Measurements from ENCODE around the gene DOCK2. TPM values are rescaled to one million over a fixed set of nuclear protein-coding genes. Genes with fewer than 3 reads are reported as not detected.

DOCK2 gene
- total and polyA plus RNA-seq, 2 donors: 34.6 to 99.4 TPM

GRCh38 chr5:169811680-169812079, 174.6 kb downstream of the DOCK2 start:
- Histone ChIP-seq H3K27ac (ENCODE audit: low read depth in 1 of 2, low read length in 1 of 2) (no peak overlapping the region), H3K4me3 (ENCODE audit: low read length in 2 of 2) (no peak overlapping the region), H3K4me1 (ENCODE audit: control insufficient read depth in 2 of 2, insufficient read depth in 2 of 2, low read length in 2 of 2) (no peaks in the 10 kb centered on the region), H3K36me3 (ENCODE audit: control insufficient read depth in 2 of 2, insufficient read depth in 2 of 2, low read length in 1 of 2) (peaks cover 43 to 57% of the 10 kb centered on the region in 2 donors), H3K27me3 (ENCODE audit: control insufficient read depth in 2 of 2, insufficient read depth in 1 of 2, low read length in 1 of 2) (no peaks in the 10 kb centered on the region), H3K9me3 (ENCODE audit: control insufficient read depth in 2 of 2, insufficient read depth in 1 of 2, low read length in 1 of 2) (no peaks in the 10 kb centered on the region)
- WGBS: 98% methylated on average over 5 of the region's 5 CpGs
- DNase-seq (ENCODE audit: low read depth in 6 of 9, low spot score in 9 of 9): no peak

- Histone ChIP-seq H3K4me3 (ENCODE audit: low read length in 2 of 2) (no peak overlapping the region), H3K27ac (ENCODE audit: low read depth in 1 of 2, low read length in 1 of 2) (no peak overlapping the region), H3K36me3 (ENCODE audit: control insufficient read depth in 2 of 2, insufficient read depth in 2 of 2, low read length in 1 of 2) (peaks cover 47 to 63% of the 10 kb centered on the region in 2 donors), H3K4me1 (ENCODE audit: control insufficient read depth in 2 of 2, insufficient read depth in 2 of 2, low read length in 2 of 2) (no peaks in the 10 kb centered on the region), H3K27me3 (ENCODE audit: control insufficient read depth in 2 of 2, insufficient read depth in 1 of 2, low read length in 1 of 2) (no peaks in the 10 kb centered on the region), H3K9me3 (ENCODE audit: control insufficient read depth in 2 of 2, insufficient read depth in 1 of 2, low read length in 1 of 2) (no peaks in the 10 kb centered on the region)
- DNase-seq (ENCODE audit: low read depth in 6 of 9, low spot score in 9 of 9): no peak
- WGBS: 94% methylated on average over 6 of the region's 6 CpGs
These were observed 175.7 kb downstream of the DOCK2 start for GRCh38 chr5:169812786-169813185.

- Histone ChIP-seq H3K36me3 (ENCODE audit: control insufficient read depth in 2 of 2, insufficient read depth in 2 of 2, low read length in 1 of 2) (peaks cover 57 to 63% of the 10 kb centered on the region in 2 donors), H3K9me3 (ENCODE audit: control insufficient read depth in 2 of 2, insufficient read depth in 1 of 2, low read length in 1 of 2) (no peaks in the 10 kb centered on the region)
- 97% methylated on average over 3 of the region's 3 CpGs for WGBS
These were observed 177.0 kb downstream of the DOCK2 start for GRCh38 chr5:169814045-169814444.

GRCh38 chr5:169814522-169814921, 177.4 kb downstream of the DOCK2 start:
- no peak overlapping the region for H3K4me3 ChIP-seq (ENCODE audit: low read length in 2 of 2)
- DNase-seq (ENCODE audit: low read depth in 6 of 9, low spot score in 9 of 9): no peak
- 99% methylated on average over 1 of the region's 1 CpG for WGBS
- no peaks in the 10 kb centered on the region for H3K4me1 ChIP-seq (ENCODE audit: control insufficient read depth in 2 of 2, insufficient read depth in 2 of 2, low read length in 2 of 2)
- H3K27me3 ChIP-seq (ENCODE audit: control insufficient read depth in 2 of 2, insufficient read depth in 1 of 2, low read length in 1 of 2): no peaks in the 10 kb centered on the region
- H3K27ac ChIP-seq (ENCODE audit: low read depth in 1 of 2, low read length in 1 of 2): no peak overlapping the region
- H3K9me3 ChIP-seq (ENCODE audit: control insufficient read depth in 2 of 2, insufficient read depth in 1 of 2, low read length in 1 of 2): no peaks in the 10 kb centered on the region
- peaks cover 61 to 64% of the 10 kb centered on the region in 2 donors for H3K36me3 ChIP-seq (ENCODE audit: control insufficient read depth in 2 of 2, insufficient read depth in 2 of 2, low read length in 1 of 2)

More at GRCh38 chr5:169814045-169814444, 177.0 kb downstream of the DOCK2 start:
- H3K4me1 ChIP-seq (ENCODE audit: control insufficient read depth in 2 of 2, insufficient read depth in 2 of 2, low read length in 2 of 2): no peaks in the 10 kb centered on the region
- DNase-seq (ENCODE audit: low read depth in 6 of 9, low spot score in 9 of 9): no peak
- no peak overlapping the region for H3K4me3 ChIP-seq (ENCODE audit: low read length in 2 of 2)
- H3K27ac ChIP-seq (ENCODE audit: low read depth in 1 of 2, low read length in 1 of 2): no peak overlapping the region
- no peaks in the 10 kb centered on the region for H3K27me3 ChIP-seq (ENCODE audit: control insufficient read depth in 2 of 2, insufficient read depth in 1 of 2, low read length in 1 of 2)

GRCh38 chr5:169817031-169817430, 180.0 kb downstream of the DOCK2 start:
- no peaks in the 10 kb centered on the region for H3K9me3 ChIP-seq (ENCODE audit: control insufficient read depth in 2 of 2, insufficient read depth in 1 of 2, low read length in 1 of 2)

GRCh38 chr5:169826618-169827017, 189.5 kb downstream of the DOCK2 start:
- no peaks in the 10 kb centered on the region for H3K27me3 ChIP-seq (ENCODE audit: control insufficient read depth in 2 of 2, insufficient read depth in 1 of 2, low read length in 1 of 2)
- no peaks in the 10 kb centered on the region for H3K9me3 ChIP-seq (ENCODE audit: control insufficient read depth in 2 of 2, insufficient read depth in 1 of 2, low read length in 1 of 2)
- peaks cover 5 to 11% of the 10 kb centered on the region in 2 donors for H3K36me3 ChIP-seq (ENCODE audit: control insufficient read depth in 2 of 2, insufficient read depth in 2 of 2, low read length in 1 of 2)
- 95% methylated on average over 5 of the region's 5 CpGs for WGBS
- DNase-seq (ENCODE audit: low read depth in 6 of 9, low spot score in 9 of 9): no peak
- no peak overlapping the region for H3K27ac ChIP-seq (ENCODE audit: low read depth in 1 of 2, low read length in 1 of 2)
- H3K4me1 ChIP-seq (ENCODE audit: control insufficient read depth in 2 of 2, insufficient read depth in 2 of 2, low read length in 2 of 2): no peaks in the 10 kb centered on the region
- H3K4me3 ChIP-seq (ENCODE audit: low read length in 2 of 2): no peak overlapping the region

More at GRCh38 chr5:169817031-169817430, 180.0 kb downstream of the DOCK2 start:
- no peak for DNase-seq (ENCODE audit: low read depth in 6 of 9, low spot score in 9 of 9)
- Histone ChIP-seq H3K36me3 (ENCODE audit: control insufficient read depth in 2 of 2, insufficient read depth in 2 of 2, low read length in 1 of 2) (peaks cover 51 to 52% of the 10 kb centered on the region in 2 donors), H3K4me3 (ENCODE audit: low read length in 2 of 2) (no peak overlapping the region), H3K27ac (ENCODE audit: low read depth in 1 of 2, low read length in 1 of 2) (no peak overlapping the region), H3K27me3 (ENCODE audit: control insufficient read depth in 2 of 2, insufficient read depth in 1 of 2, low read length in 1 of 2) (no peaks in the 10 kb centered on the region), H3K4me1 (ENCODE audit: control insufficient read depth in 2 of 2, insufficient read depth in 2 of 2, low read length in 2 of 2) (no peaks in the 10 kb centered on the region)
- 93% methylated on average over 2 of the region's 2 CpGs for WGBS

- DNase-seq (ENCODE audit: low read depth in 6 of 9, low spot score in 9 of 9): no peak
- no peak overlapping the region for H3K27ac ChIP-seq (ENCODE audit: low read depth in 1 of 2, low read length in 1 of 2)
- H3K4me3 ChIP-seq (ENCODE audit: low read length in 2 of 2): no peak overlapping the region
- H3K36me3 ChIP-seq (ENCODE audit: control insufficient read depth in 2 of 2, insufficient read depth in 2 of 2, low read length in 1 of 2): peaks cover 5 to 14% of the 10 kb centered on the region in 2 donors
- H3K27me3 ChIP-seq (ENCODE audit: control insufficient read depth in 2 of 2, insufficient read depth in 1 of 2, low read length in 1 of 2): no peaks in the 10 kb centered on the region
- 98% methylated on average over 3 of the region's 3 CpGs for WGBS
- no peaks in the 10 kb centered on the region for H3K9me3 ChIP-seq (ENCODE audit: control insufficient read depth in 2 of 2, insufficient read depth in 1 of 2, low read length in 1 of 2)
- H3K4me1 ChIP-seq (ENCODE audit: control insufficient read depth in 2 of 2, insufficient read depth in 2 of 2, low read length in 2 of 2): no peaks in the 10 kb centered on the region
These were observed 190.7 kb downstream of the DOCK2 start for GRCh38 chr5:169827769-169828168.

GRCh38 chr5:169828385-169828784, 191.3 kb downstream of the DOCK2 start:
- Histone ChIP-seq H3K4me1 (ENCODE audit: control insufficient read depth in 2 of 2, insufficient read depth in 2 of 2, low read length in 2 of 2) (no peaks in the 10 kb centered on the region), H3K9me3 (ENCODE audit: control insufficient read depth in 2 of 2, insufficient read depth in 1 of 2, low read length in 1 of 2) (no peaks in the 10 kb centered on the region), H3K36me3 (ENCODE audit: control insufficient read depth in 2 of 2, insufficient read depth in 2 of 2, low read length in 1 of 2) (peaks cover 5 to 15% of the 10 kb centered on the region in 2 donors), H3K27me3 (ENCODE audit: control insufficient read depth in 2 of 2, insufficient read depth in 1 of 2, low read length in 1 of 2) (no peaks in the 10 kb centered on the region), H3K4me3 (ENCODE audit: low read length in 2 of 2) (no peak overlapping the region), H3K27ac (ENCODE audit: low read depth in 1 of 2, low read length in 1 of 2) (no peak overlapping the region)
- DNase-seq (ENCODE audit: low read depth in 6 of 9, low spot score in 9 of 9): no peak
- WGBS: 93% methylated on average over 4 of the region's 4 CpGs

- Histone ChIP-seq H3K27ac (ENCODE audit: low read depth in 1 of 2, low read length in 1 of 2) (no peak overlapping the region), H3K9me3 (ENCODE audit: control insufficient read depth in 2 of 2, insufficient read depth in 1 of 2, low read length in 1 of 2) (no peaks in the 10 kb centered on the region), H3K27me3 (ENCODE audit: control insufficient read depth in 2 of 2, insufficient read depth in 1 of 2, low read length in 1 of 2) (no peaks in the 10 kb centered on the region), H3K4me3 (ENCODE audit: low read length in 2 of 2) (no peak overlapping the region), H3K4me1 (ENCODE audit: control insufficient read depth in 2 of 2, insufficient read depth in 2 of 2, low read length in 2 of 2) (no peaks in the 10 kb centered on the region), H3K36me3 (ENCODE audit: control insufficient read depth in 2 of 2, insufficient read depth in 2 of 2, low read length in 1 of 2) (peaks cover 5 to 15% of the 10 kb centered on the region in 2 donors)
- DNase-seq (ENCODE audit: low read depth in 6 of 9, low spot score in 9 of 9): no peak
- WGBS: 98% methylated on average over 1 of the region's 1 CpG
These were observed 194.3 kb downstream of the DOCK2 start for GRCh38 chr5:169831331-169831730.

GRCh38 chr5:169832304-169832703, 195.2 kb downstream of the DOCK2 start:
- Histone ChIP-seq H3K4me1 (ENCODE audit: control insufficient read depth in 2 of 2, insufficient read depth in 2 of 2, low read length in 2 of 2) (no peaks in the 10 kb centered on the region), H3K27ac (ENCODE audit: low read depth in 1 of 2, low read length in 1 of 2) (no peak overlapping the region), H3K9me3 (ENCODE audit: control insufficient read depth in 2 of 2, insufficient read depth in 1 of 2, low read length in 1 of 2) (no peaks in the 10 kb centered on the region), H3K36me3 (ENCODE audit: control insufficient read depth in 2 of 2, insufficient read depth in 2 of 2, low read length in 1 of 2) (peaks cover 5 to 13% of the 10 kb centered on the region in 2 donors), H3K27me3 (ENCODE audit: control insufficient read depth in 2 of 2, insufficient read depth in 1 of 2, low read length in 1 of 2) (no peaks in the 10 kb centered on the region), H3K4me3 (ENCODE audit: low read length in 2 of 2) (no peak overlapping the region)
- no peak for DNase-seq (ENCODE audit: low read depth in 6 of 9, low spot score in 9 of 9)
- 96% methylated on average over 3 of the region's 3 CpGs for WGBS

Data from thymus (tissue), 11 donors.